DMS153 treated with DMSO at 0.1 percent for 48 hours (cell line): Measurements from ENCODE around the gene AUTS2.

ENCODE experiments used
- DNase-seq: peaks from one replicate; lab custom pipeline; 2025; ENCODE audit not compliant: unreplicated experiment; lab: John Stamatoyannopoulos, UW

Gene AUTS2

DNA sequence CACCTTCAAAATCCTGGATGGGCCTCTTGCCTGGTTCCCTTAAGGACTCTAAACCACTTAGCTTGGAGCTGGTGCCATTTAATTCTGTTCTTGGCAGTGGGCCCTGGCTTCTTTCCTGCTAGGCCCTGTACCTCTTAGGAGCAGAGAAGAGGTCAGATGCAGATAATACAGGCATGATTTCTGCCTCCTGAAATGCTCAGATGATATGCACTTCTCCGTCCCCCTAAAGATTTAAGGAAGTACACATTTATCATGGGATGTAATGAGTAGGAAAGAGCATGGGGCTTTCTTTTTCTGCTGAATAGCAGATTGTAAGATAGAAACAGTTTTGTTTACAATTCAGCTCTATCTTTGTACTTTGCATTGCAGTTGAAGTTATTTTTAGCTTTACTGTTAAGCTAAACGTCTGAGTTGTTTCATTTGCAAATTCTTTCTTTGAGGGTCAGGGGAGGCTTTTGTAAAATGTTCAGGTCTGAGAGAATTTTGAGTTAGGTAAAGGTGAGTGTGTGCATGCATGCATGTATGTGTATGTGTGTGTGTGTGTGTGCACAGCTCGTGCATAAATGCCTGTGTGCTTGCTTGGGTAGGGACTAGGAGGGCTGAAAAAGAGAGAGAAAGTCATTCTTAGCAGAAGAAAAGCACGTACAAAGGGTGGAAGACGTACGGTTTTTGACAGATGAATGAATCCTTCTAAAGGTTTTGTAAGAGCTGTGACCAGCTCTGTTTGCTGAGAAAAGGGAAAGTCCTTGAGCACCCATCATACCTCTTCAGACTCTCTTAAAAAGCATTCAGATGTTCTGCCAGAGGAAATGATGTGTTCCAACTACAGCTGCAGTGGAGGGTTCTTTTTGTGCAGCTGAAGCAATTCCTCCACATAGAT, 364.2 kb downstream of the AUTS2 start:
- peak; percentile 35 for DNase-seq

DNA sequence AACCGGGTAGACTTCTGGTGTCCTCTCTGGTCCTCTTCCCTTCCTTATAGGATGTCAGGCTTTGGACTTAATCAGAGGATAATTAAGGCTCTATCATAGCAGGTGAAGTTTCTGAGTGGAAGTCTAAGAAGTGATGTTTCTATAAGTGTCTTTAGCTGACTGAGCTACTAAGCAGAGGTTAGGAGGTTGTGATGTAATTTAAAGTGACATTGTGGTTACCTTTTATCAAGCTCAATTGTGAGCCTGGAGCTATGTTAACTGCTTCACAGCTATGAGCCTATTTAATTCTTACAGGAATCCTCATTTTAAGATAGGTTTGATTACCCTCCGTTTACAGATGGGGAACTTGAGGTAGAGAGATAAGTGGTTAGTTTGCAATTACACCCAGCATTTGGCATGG, 365.1 kb downstream of the AUTS2 start:
- no peak for DNase-seq

DNA sequence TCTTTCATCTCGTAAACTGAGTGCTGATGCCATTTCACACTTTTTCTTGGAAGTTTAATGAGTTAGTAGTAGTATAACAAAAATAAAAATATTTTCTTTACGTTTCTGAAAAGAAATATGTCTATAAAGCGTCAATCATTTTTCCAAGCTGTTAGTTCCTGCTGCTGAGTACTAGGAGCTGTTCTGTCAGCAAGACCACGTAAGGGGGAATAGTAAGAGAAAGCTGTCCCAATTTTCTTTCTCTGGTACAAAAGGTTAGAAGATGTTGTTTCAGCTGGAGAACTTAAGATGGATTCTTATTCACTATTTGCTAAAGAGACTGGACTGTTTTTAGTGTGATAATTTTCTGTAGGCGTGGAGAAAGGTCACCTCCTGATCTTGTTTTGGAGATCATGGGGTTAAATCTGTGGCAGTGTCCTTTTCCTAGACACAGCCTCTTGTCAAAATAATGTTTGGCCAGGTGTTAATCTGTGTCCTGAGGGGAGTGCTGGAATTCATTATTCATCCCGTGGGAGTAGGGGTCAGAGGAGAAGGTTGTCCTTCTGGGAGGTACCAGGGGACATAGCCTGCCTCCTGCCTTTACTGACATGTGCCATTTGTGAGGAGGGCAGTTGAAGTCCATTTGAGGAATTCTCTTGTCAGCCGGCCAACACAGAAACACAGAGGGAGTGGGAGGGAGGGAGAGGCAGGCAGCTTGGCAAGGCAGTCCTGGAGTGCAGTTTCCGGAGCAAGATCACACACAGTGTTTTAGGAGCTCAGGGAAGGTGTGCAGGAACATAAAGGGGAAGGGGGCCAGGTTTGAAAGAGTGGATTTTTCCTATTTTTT, 368.7 kb downstream of the AUTS2 start:
- DNase-seq: no peak

DNA sequence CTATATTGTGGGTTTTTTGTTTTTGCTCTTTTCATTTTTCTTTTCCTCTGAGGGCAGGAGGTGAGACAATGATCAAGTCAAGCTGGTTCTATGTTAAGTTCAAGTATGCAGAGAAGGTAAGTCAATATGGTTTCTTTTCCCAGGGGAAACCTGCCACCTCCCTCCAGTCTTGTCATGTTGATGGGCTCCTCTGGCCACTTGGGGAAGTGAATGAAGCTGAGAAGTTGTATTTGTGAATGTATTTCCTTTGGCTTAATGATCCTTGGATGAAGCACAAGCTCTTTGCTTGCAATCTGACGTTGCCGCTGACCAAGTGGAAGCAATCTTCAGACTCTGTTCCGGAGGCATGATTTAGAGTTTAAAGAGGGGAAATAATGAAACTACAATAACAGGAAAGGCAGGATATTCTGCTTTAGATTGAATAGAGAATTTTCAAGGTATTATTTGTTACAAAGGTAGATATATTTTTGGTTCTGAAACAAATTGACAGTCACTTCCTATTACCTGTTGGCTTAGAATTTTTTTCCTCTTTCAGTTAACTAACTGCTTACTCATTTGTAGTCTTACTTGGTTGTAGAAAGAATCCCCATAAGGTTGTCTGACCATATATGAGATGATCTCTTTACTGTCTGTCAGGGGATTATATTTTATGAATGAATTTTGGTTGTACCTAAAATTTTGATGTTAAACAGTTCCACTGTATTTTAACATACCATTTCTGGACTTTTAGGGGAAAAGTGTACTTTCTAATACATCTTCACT, 369.6 kb downstream of the AUTS2 start:
- no peak for DNase-seq

DNA sequence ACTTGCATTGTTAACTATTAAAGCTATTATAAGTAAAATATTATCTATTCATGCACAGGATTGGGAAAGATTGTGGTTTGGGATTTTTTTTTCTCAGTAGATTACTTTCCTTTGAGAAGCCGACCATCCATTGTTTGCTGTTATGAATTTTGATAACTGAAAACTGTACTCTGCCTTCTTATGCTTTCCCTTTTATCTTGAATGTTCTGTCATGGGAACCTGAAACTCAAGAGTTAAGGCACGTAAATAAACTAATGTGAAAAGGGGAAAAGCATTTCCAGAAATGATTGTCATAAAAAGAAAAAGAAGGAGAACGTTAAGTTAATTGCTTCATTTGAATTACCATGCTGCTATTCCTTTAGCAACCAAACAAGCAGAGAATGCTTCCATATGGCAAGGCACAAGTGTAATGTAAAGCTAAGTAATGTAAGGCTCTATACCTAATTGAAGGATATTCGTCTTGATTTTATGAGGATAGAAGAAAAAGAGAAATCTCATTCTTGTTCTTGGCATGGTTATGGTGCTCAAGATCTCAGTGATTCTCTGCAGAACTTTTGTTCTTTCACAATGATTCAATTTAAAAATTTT, 370.8 kb downstream of the AUTS2 start:
- DNase-seq: no peak

DNA sequence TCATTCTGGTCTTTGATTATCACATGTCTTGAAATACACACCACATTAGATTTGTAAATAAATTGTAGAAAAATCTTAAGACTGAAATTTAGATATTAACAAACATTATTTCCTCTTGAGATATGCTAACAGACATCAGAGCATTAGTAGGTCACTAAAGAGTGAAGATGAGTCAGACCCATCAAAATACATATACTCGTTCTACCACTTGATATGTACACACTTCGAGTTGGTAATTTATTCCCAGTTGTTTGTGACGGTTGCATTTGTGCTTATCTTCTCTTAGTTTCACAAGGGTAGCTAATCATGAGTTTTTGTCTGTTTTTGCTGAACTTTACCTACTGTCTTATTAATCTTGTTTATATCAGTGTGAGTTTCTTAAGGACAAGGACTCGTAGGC, 383.4 kb downstream of the AUTS2 start:
- no peak for DNase-seq

DNA sequence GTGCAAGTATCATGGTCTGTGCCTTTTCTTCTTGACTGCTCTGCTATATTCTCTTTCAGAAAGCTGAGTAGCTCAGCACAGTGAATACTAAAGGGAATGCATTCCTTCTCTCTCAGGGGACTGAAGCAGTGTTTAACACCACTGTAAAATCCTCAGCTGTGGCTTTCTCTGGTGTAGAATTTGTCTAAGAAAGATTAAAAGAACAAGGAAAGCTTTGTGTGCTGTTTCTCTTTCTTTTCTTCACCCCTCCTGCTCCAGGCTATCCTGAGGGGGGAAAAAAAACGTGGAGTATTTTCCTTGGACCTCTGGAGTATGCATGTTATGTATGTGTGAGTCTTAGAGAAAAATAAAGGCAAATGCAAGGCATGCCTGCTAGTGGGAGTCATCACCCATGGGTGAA, 383.9 kb downstream of the AUTS2 start:
- no peak for DNase-seq

DNA sequence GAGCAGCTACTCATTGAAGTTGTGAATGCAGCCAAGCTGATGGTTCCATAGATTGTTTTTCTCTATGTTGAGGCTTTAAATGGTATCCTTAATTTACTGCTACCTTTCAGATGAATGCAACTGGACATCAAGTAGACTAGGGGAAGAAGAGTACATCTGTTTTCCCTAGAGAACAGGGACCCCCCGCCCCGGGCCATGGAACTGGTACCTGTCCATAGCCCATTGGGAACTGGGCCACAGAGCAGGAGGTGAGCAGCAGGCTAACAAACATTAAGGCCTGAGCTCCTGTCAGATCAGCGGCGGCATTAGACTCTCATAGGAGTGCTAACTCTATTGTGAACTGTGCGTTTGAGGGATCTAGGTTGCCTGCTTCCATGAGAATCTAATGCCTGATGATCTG, 391.3 kb downstream of the AUTS2 start:
- DNase-seq: no peak

DNA sequence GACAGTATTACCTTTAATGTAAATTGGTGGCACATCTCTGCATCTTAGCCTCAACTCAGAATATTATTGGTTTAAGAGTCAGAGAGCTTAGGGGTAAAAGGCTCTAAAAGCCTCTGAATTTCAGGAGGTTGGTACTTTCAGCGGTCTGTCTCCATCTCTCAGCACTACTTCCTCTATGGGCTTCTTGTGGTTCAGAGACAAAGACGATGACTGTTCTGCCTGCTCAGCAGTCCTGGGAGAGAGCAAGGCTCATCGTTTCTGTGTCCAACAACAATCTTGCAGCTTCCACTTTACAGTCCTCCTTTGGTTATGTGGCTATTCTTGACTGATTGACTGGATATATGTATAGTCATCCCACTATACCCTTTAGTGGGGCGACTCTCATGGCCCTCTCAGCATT, 394.7 kb downstream of the AUTS2 start:
- no peak for DNase-seq

DNA sequence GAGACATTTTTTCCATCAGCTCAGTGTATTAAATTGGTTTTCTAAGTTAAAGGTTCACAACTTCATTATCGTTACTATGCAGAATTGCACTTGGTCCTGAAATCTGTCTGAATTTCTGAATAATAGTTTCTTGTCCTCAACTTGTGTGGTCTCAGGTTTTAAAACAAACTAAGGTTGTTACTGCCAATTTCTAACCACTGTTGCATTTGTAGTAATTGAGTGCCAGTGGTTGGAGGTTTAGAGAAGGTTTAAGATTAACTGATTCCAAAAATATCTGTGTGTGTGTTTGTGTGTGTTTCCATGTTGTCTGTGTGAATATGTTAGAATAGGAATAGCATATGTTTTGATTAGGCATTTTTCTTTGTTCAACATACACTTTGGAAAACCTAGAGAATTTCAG, 395.9 kb downstream of the AUTS2 start:
- no peak for DNase-seq

DNA sequence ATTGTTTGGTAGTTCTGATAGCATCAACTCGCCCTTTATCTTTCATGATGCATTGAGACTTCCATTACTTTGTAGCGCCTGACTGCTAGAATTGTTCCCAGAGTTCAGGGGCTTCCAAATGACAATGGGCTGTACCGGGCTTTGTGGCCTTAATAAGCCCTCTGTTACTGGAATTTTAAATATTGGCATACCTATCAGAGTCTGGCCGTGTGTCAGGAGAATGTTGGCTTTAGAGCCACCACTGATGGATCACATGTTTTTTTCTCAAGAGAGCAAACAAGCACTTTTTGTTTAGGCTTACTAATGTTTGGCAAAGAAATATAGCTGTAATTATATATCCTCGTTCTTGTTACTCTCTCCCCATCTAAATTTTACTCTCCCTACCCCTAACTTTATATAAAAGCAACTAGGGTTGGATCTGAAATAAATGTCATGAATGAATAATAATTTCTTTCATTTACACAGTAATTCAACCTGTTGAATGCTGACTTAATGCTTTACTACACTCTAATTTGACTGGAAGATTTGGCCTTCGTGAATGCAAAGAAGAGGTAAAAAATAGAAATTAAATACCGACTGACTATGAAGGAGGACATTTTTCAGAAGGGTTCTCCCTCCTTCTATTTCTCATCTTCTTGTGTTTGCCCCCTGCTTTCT, 396.7 kb downstream of the AUTS2 start:
- DNase-seq: peak; percentile 15

DNA sequence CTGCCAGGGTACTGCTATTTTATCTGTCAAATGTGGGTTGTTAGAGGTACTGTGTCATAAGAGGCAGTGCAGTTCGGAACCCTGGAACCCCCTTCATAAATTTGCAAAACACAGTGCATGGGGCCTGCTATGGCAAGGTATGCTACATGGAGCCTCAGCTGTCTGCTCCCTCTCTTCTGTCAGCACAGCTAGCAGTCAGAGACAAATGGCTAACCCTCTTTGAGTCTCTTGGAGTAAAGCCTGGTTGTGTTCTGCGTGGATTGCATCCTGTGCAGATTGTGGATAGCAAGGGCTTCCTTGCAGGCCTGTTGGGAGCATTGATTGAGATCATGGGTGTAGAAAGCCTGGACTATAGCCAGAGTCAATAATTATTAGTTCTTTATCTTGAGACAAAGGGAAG, 397.8 kb downstream of the AUTS2 start:
- DNase-seq: no peak

DNA sequence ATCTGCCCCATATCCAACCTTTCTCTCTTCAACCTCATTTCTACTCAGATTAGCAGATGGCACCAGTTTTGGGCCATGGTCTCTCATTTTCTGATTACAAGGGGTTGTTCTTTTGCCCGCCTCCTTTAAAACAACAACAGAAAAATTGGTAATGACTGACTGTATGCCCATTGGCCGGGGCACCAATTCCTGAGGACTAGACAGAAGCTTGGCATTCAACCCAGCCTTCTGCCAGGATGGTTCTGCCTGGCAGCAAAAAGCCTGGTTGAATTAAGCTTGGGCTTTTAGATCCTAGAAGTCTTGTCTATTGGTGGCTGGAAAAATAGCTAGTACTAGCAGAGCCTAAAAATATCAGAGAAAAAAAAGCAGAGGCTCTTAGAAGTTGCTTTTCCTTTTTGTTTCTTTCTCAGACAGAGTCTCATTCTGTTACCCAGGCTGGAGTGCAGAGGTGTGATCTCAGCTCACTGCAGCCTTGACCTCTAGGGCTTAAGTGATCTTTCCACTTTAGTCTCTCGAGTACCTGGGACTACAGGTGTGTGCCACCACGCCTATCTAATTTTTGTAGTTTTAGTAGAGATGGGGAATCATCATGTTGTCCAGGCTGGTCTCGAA, 402.6 kb downstream of the AUTS2 start:
- no peak for DNase-seq

DNA sequence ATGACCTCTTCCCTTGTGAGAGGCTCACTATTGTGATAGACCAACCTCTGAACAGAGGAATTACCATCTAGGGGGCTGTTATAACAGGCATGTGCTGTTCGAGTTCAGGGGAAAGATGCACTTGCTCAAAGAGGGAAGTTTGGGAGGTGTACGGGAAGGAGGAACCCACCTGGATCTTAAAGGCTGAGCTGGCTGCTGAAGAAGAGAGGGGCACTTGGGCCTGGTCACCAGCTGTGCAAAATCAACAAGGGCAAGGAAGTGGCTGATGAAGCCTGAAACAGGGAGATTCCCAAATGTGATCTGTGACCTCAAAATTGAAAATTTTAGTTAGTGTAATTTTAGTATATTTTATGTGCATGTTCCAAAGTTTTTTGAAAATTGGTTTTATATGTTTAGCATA, 407.2 kb downstream of the AUTS2 start:
- DNase-seq: no peak

DNA sequence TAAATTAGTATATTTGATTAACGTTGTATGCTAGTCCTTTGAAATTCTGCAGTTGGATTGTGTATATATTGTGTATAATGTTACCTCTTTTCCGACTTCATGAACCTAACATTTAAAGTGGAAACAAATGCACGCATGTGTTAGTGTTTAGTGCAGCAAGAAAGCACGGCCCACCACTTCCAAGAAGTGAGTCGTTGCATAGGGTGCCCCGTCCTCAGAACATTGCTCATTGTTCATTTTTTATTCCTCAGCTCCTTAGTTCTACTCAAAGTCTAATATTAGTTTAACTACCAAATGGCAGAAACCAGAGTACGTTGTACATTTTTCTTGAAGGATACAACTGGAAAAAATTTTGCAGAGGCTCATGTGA, 407.6 kb downstream of the AUTS2 start:
- no peak for DNase-seq

DNA sequence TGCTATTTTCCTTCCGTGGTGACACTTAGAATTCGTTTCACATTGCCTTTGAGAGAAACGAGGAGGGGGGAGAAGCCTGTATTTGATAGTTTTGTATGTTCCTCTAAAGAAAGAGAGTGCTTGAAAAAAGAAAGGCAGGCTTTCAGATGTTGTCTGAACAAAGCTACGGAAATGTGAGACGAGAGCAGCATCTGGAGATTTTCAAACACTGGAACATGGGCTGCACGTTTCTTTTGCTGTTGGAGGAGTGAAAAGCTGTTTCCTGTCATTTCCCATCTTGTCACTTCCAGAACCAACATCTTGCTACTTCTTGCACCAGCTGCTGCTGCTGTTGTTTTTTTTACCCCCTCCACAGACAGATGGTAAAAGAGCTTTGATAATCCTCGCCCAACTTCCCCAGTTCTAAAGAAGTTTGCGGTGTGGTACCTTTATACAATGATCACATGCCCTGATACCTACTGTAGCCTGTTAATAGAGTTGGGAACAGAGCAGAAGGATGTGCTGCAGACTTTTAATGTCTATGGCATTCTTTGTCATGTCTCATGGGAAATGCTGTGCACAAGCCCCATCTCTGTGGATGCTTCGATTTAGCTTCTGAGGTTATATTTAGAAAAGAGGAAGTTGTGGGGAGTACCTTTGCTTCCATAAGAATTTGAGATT, 408.1 kb downstream of the AUTS2 start:
- DNase-seq: no peak

DNA sequence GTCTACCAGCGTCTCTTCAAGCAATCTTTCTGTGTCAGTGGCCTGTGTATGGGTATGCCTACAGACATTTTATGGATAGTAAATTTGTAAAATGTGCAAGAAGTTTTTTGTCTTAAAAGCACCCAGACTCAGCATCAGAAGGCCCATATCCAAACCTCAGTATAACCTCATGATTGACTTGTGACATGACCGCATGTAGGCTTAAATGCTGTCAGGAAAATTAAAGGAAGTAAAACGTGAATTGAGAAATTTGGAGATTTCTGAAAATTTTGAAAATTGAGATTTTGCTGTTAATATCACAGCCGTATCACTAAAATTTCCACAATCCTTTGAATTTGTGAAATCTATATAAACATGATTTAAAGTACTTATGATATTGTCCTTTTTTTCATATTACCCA, 410.2 kb downstream of the AUTS2 start:
- no peak for DNase-seq

DNA sequence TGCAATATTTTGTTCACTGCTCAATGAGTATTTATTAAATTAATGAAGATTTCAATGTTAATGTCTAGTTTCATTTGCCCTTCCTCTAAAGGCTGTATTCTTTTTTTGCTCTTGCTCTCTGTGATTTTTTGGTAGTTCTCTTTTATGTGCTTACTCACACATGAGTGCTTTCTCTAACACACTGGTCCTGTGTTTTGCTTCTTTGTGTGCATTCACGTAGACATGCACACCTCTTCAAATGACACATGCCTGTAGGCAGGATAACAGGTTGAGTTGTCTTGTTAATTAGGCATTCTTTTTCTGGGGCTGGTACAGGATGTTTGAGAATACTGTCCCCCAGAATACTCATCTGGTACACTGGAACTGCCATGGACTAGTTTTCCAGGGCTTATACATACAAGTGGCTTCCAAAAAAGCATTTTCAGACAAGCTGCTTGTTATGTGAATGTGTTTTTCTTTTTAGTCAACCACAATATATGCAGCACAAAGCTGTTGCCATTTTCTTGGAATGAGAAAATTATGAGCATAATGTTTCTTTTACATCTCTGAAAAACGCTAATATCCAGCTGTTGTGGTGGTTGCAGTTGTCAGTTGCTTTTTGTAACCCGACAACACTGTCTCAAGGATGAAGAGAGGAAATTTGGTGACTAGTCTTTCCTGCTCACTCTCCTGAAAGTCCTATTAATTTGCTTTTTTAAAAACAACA, 416.4 kb downstream of the AUTS2 start:
- peak; percentile 13 for DNase-seq

DNA sequence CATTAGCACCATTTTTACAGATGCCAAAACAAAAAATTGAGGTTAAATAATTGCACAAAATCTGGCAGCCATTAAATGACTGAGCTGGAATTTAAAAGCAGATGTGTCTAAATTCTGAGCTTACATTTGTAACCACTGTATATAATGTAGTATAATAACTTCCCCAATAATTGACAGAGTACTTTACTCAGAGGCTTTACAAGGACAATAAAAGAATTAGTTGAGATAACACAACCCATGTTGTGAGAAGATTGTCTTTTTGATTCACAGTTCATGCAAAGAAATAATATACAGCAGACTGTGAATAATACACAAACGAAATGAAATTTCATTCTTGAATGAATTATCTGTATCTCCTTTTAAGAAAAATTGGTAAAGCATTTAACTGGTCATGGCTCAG, 417.1 kb downstream of the AUTS2 start:
- DNase-seq: no peak
